CD8-positive, alpha-beta memory T cell (primary cell): ENCODE data around the gene BLNK. TPM values are rescaled to one million over a fixed set of nuclear protein-coding genes. Genes with fewer than 3 reads are reported as not detected.

Source experiments
- CTCF ChIA-PET: fragments of 350-600 bp; sonication (Branson Sonifier 250); formaldehyde crosslinking; loops from one replicate; lab custom pipeline; 2021; ENCODE audit warnings: antibody characterized with exemption; lab: Charles Lee
- POLR2A ChIA-PET: fragments of 350-600 bp; sonication (Branson Sonifier 250); formaldehyde crosslinking; loops from one replicate; lab custom pipeline; 2021; ENCODE audit warnings: antibody characterized with exemption; lab: Charles Lee
- DNase-seq, 5 donors: peaks; one replicate each; pipeline versions ENCODE4 v3.0.0 to v3.0.0-alpha.2; 2020 to 2022; ENCODE audit warnings: mixed read lengths in 1 of 5
- H3K27ac ChIP-seq: one replicate; pipeline ENCODE4 v1.7.0; 2013; ENCODE audit warnings: low read depth, mild to moderate bottlenecking, low read length, moderate library complexity
- H3K27me3 ChIP-seq: 2 replicates; pipeline ENCODE4 v1.7.0; 2013; ENCODE audit warnings: low read length, mild to moderate bottlenecking; ENCODE audit not compliant: insufficient read depth, poor library complexity, severe bottlenecking
- H3K36me3 ChIP-seq: 2 replicates; pipeline ENCODE4 v1.7.0; 2013; ENCODE audit warnings: mild to moderate bottlenecking, low read length, moderate library complexity; ENCODE audit not compliant: insufficient read depth
- H3K4me1 ChIP-seq: 2 replicates; pipeline ENCODE4 v1.7.0; 2013; ENCODE audit warnings: mild to moderate bottlenecking, low read length, moderate library complexity; ENCODE audit not compliant: insufficient read depth
- H3K4me3 ChIP-seq: 2 replicates; pipeline ENCODE4 v1.7.0; 2013; ENCODE audit warnings: mild to moderate bottlenecking, low read length
- H3K9me3 ChIP-seq: 2 replicates; pipeline ENCODE4 v1.7.0; 2013; ENCODE audit warnings: mild to moderate bottlenecking, low read length
- H3K27ac Mint-ChIP-seq, 8 donors: one replicate each; pipeline ENCODE4 v1.8.0; 2020 to 2021; ENCODE audit warnings: mixed read lengths in 8 of 8, mild to moderate bottlenecking in 6 of 8, inconsistent platforms in 3 of 8, moderate library complexity in 3 of 8
- H3K27me3 Mint-ChIP-seq, 2 donors: one replicate each; pipeline ENCODE4 v1.8.0; 2020 to 2021; ENCODE audit warnings: mixed read lengths in 2 of 2, mild to moderate bottlenecking in 1 of 2, moderate library complexity in 1 of 2
- H3K36me3 Mint-ChIP-seq, 3 donors: one replicate each; pipeline ENCODE4 v1.8.0; 2020 to 2021; ENCODE audit warnings: mixed read lengths in 3 of 3, inconsistent platforms in 1 of 3, mild to moderate bottlenecking in 1 of 3
- H3K4me1 Mint-ChIP-seq, 3 donors: one replicate each; pipeline ENCODE4 v1.8.0; 2020 to 2021; ENCODE audit warnings: mixed read lengths in 3 of 3, inconsistent platforms in 1 of 3, mild to moderate bottlenecking in 1 of 3
- H3K4me3 Mint-ChIP-seq, 7 donors: one replicate each; pipeline ENCODE4 v1.8.0; 2020 to 2021; ENCODE audit warnings: mixed read lengths in 7 of 7, mild to moderate bottlenecking in 6 of 7, moderate library complexity in 4 of 7, inconsistent platforms in 2 of 7
- H3K9me3 Mint-ChIP-seq, 5 donors: one replicate each; pipeline ENCODE4 v1.8.0; 2020 to 2022; ENCODE audit warnings: mixed read lengths in 5 of 5, mild to moderate bottlenecking in 3 of 5, moderate library complexity in 2 of 5, inconsistent platforms in 1 of 5
- polyA plus RNA-seq: library from polyadenylated mRNA; unstranded; fragments of 300-500 nt; fragmentation: Illumina TruSeq; gene quantifications from one replicate; pipeline ENCODE4 v1.2.3, GENCODE V29; 2021
- total RNA-seq, 2 experiments: library from RNA; stranded (reverse); gene quantifications; one replicate each; pipeline ENCODE4 v1.2.3, GENCODE V29; 2021

Gene BLNK
- total and polyA plus RNA-seq, 3 experiments from 2014 or later, result not detected

DNA sequence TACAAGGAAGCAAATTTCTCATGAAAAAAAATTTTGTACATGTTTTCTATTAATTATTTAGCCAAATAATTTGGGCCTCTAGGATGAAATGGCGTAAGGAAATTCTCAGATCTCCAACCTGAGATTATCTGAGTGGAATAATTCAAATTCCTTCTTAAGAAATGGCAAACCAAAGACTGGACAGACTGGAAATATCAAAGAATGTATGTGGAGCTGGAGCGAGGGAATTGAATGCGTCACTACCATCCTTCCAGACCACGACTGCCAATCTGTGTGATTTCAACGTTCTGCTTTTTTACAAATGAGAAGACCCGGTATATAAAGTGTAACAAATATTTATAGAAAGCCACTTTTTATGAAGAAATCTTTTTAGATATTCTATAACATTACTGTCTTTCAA is 12.4 kb upstream of the BLNK start:
- H3K9me3 ChIP-seq, result no peaks in the 10 kb centered on the region
- H3K27me3 ChIP-seq, result no peaks in the 10 kb centered on the region
- DNase-seq, result no peak
- no peaks in the 10 kb centered on the region for H3K36me3 ChIP-seq
- CTCF ChIA-PET, result no interaction called here
- Mint-ChIP-seq H3K4me3 (no peak overlapping the region), H3K4me1 (peaks cover 3 to 10% (median 10%) of the 10 kb centered on the region in 3 donors), H3K27me3 (peaks cover 13 to 23% of the 10 kb centered on the region in 2 donors), H3K9me3 (no peaks in the 10 kb centered on the region), H3K36me3 (no peaks in the 10 kb centered on the region), H3K27ac (no peak overlapping the region)
- H3K27ac ChIP-seq, result no peak overlapping the region
- peaks cover 14% of the 10 kb centered on the region for H3K4me1 ChIP-seq
- POLR2A ChIA-PET, result no interaction called here
- no peak overlapping the region for H3K4me3 ChIP-seq

DNA sequence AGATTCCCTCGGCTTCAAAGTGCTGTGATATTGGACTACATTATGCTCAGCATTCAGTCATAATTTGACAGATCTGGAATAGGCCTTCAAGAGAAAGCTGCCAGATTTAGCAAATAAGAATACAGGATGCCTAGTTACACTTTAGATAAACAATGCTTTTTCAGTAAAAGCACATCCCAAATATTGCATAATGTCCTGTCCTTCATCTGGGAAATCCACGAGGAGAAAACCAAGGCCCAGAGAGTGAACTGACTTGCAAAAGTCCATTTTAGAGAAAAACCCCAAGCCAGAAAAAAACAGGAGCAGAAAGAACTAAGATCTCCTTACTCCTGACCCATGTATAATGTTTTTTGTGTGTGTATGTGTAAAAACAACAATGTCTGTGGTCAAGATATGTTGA is 12.0 kb upstream of the BLNK start:
- no peaks in the 10 kb centered on the region for H3K9me3 ChIP-seq
- H3K4me1 Mint-ChIP-seq, result peaks cover 3 to 10% (median 8%) of the 10 kb centered on the region in 3 donors
- DNase-seq, result no peak
- no peak overlapping the region for H3K4me3 Mint-ChIP-seq
- peaks cover 11% of the 10 kb centered on the region for H3K4me1 ChIP-seq
- no peaks in the 10 kb centered on the region for H3K36me3 ChIP-seq
- H3K27me3 ChIP-seq, result no peaks in the 10 kb centered on the region
- peaks cover 13 to 23% of the 10 kb centered on the region in 2 donors for H3K27me3 Mint-ChIP-seq
- H3K27ac ChIP-seq, result no peak overlapping the region
- POLR2A ChIA-PET, result no interaction called here
- CTCF ChIA-PET, result no interaction called here
- no peak overlapping the region for H3K27ac Mint-ChIP-seq
- H3K9me3 Mint-ChIP-seq, result no peaks in the 10 kb centered on the region
- no peaks in the 10 kb centered on the region for H3K36me3 Mint-ChIP-seq
- no peak overlapping the region for H3K4me3 ChIP-seq

DNA sequence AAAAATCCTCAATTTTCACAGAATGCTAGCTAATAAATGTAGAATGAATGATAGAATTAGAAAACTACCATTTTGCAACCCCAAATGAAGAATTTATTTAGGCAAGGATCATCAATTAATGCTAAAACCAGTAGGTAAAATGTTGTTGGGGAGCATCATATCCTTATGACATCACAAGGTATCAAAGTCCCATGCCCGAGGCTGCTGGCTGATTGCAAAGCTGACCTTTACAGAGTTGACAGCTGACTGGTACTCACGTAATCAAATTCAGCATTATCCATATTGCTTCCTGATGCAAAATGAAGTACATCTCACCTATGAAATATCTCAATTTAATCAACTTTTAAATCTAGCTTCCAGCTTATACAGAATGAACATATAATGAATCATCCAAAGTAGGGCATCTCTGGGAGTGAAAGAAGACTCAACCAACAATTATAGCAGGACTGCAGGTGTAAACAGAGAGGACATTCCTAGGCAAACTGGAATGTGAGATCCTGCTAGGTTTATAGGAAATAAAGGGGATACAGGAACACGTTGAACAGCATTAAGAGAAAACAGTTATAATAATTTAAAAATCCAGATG is 10.2 kb upstream of the BLNK start:
- Mint-ChIP-seq H3K4me1 (no peaks in the 10 kb centered on the region), H3K36me3 (no peaks in the 10 kb centered on the region), H3K27me3 (peaks cover 13 to 39% of the 10 kb centered on the region in 2 donors), H3K4me3 (no peak overlapping the region), H3K27ac (no peak overlapping the region), H3K9me3 (no peaks in the 10 kb centered on the region)
- Histone ChIP-seq H3K27me3 (no peaks in the 10 kb centered on the region), H3K4me3 (no peak overlapping the region), H3K4me1 (no peaks in the 10 kb centered on the region), H3K9me3 (no peaks in the 10 kb centered on the region), H3K36me3 (no peaks in the 10 kb centered on the region), H3K27ac (no peak overlapping the region)
- DNase-seq, result no peak
- CTCF ChIA-PET, result no interaction called here
- POLR2A ChIA-PET, result no interaction called here

DNA sequence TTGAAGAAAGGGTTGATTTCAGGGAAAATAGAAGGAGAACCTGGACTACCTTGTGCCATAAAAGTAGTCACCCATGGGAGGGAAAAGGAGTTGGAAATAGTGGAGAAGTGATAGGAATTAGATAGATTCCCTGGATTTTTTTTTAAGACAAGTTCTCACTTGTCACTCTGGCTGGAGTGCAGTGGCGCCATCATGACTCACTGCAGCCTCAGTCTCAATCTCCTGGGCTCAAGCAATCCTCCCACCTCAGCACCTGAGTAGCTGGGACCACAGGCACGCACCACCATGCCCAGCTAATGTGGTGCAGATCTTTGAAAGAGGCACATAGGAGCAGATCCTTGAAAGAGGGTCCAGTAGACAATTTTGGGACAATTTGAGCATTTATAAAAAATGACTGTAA is 9.5 kb upstream of the BLNK start:
- peaks cover 13 to 36% of the 10 kb centered on the region in 2 donors for H3K27me3 Mint-ChIP-seq
- ChIA-PET POLR2A (no interaction called here), CTCF (no interaction called here)
- Histone ChIP-seq H3K27me3 (no peaks in the 10 kb centered on the region), H3K4me3 (no peak overlapping the region), H3K36me3 (no peaks in the 10 kb centered on the region), H3K27ac (no peak overlapping the region), H3K4me1 (no peaks in the 10 kb centered on the region), H3K9me3 (no peaks in the 10 kb centered on the region)
- H3K27ac Mint-ChIP-seq, result no peak overlapping the region
- no peaks in the 10 kb centered on the region for H3K4me1 Mint-ChIP-seq
- no peaks in the 10 kb centered on the region for H3K36me3 Mint-ChIP-seq
- H3K4me3 Mint-ChIP-seq, result no peak overlapping the region
- H3K9me3 Mint-ChIP-seq, result no peaks in the 10 kb centered on the region
- no peak for DNase-seq

DNA sequence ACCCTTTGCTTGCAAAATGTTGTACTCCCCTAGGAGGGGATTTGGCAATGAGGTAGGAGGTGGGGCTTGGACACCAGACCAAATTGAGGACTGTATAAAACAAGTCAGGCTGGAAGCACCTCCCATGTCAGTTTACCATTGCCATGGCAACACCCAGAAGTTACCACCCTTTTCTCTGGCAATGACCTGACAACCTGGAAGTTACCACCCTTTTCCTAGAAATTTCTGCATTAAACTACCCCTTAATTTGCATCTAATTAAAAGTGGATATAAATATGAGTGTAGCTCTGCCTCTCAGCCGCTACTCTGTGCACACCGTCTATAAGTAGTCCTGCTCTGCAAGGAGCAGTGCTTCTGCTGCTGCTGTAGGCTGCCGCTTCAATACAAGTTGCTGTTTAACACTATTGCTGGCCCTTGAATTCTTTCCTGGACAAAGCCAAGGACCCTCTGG is 7.8 kb upstream of the BLNK start:
- DNase-seq, result no peak
- CTCF ChIA-PET, result no interaction called here
- H3K36me3 Mint-ChIP-seq, result no peaks in the 10 kb centered on the region
- Histone ChIP-seq H3K4me1 (no peaks in the 10 kb centered on the region), H3K27ac (no peak overlapping the region), H3K4me3 (no peak overlapping the region), H3K36me3 (no peaks in the 10 kb centered on the region), H3K9me3 (no peaks in the 10 kb centered on the region), H3K27me3 (no peaks in the 10 kb centered on the region)
- POLR2A ChIA-PET, result no interaction called here
- no peak overlapping the region for H3K27ac Mint-ChIP-seq
- H3K9me3 Mint-ChIP-seq, result no peaks in the 10 kb centered on the region
- H3K4me3 Mint-ChIP-seq, result no peak overlapping the region
- no peaks in the 10 kb centered on the region for H3K4me1 Mint-ChIP-seq
- H3K27me3 Mint-ChIP-seq, result peaks cover 14 to 33% of the 10 kb centered on the region in 2 donors

GRCh38 chr10:96276831-96277230 is 5.5 kb upstream of the BLNK start:
- H3K27ac ChIP-seq, result no peak overlapping the region
- POLR2A ChIA-PET, result no interaction called here
- CTCF ChIA-PET, result no interaction called here
- Mint-ChIP-seq H3K27ac (no peak overlapping the region), H3K4me3 (no peak overlapping the region), H3K4me1 (no peaks in the 10 kb centered on the region), H3K36me3 (no peaks in the 10 kb centered on the region), H3K27me3 (peaks cover 11 to 27% of the 10 kb centered on the region in 2 donors), H3K9me3 (no peaks in the 10 kb centered on the region)
- H3K27me3 ChIP-seq, result no peaks in the 10 kb centered on the region
- no peak for DNase-seq
- no peaks in the 10 kb centered on the region for H3K9me3 ChIP-seq
- H3K4me1 ChIP-seq, result no peaks in the 10 kb centered on the region
- H3K4me3 ChIP-seq, result no peak overlapping the region
- no peaks in the 10 kb centered on the region for H3K36me3 ChIP-seq

GRCh38 chr10:96276426-96276825 is 5.1 kb upstream of the BLNK start:
- Histone ChIP-seq H3K36me3 (no peaks in the 10 kb centered on the region), H3K4me1 (no peaks in the 10 kb centered on the region), H3K4me3 (no peak overlapping the region), H3K27me3 (no peaks in the 10 kb centered on the region), H3K9me3 (no peaks in the 10 kb centered on the region), H3K27ac (no peak overlapping the region)
- DNase-seq, result no peak
- H3K4me3 Mint-ChIP-seq, result no peak overlapping the region
- ChIA-PET POLR2A (no interaction called here), CTCF (no interaction called here)
- H3K4me1 Mint-ChIP-seq, result no peaks in the 10 kb centered on the region
- H3K27ac Mint-ChIP-seq, result no peak overlapping the region
- no peaks in the 10 kb centered on the region for H3K36me3 Mint-ChIP-seq
- no peaks in the 10 kb centered on the region for H3K9me3 Mint-ChIP-seq
- H3K27me3 Mint-ChIP-seq, result peaks cover 9 to 23% of the 10 kb centered on the region in 2 donors

DNA sequence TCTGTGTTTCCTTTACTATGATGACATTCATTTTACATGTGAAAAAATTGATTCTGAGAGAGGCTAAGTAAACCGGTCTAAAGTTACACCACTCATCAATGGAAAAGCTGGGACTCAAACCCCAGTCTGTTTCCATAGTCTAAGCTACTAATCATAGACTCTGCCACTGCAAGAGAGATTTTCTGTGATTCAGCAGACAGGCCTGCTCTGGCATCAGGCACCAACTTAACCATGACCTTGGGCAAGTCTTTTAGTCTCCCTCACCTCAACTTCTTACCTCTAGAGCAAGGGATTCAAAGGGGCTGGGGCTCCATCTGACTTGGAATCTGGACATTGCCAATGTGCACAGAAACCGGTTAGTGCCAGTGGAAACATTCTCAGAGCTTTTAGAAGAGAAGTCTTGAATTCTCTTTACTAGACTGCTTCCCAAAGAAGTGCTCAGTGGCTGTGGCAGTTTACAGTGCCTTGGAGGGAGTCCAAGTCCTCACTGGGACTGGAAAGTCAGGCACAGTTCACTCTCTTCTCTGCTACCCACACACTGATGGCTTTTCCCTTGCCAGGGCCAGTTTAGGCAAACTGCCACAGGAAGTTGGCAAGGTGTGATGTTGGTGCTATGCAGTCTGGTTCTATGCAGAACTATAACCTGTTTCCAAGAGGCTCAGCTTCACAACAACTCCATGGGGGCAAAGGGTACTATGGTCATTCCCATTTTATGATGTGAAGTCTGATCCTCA is 4.5 kb upstream of the BLNK start:
- H3K27ac Mint-ChIP-seq, result no peak overlapping the region
- H3K4me3 ChIP-seq, result no peak overlapping the region
- POLR2A ChIA-PET, result no interaction called here
- CTCF ChIA-PET, result no interaction called here
- no peak for DNase-seq
- peaks cover 11 to 23% of the 10 kb centered on the region in 2 donors for H3K27me3 Mint-ChIP-seq
- no peaks in the 10 kb centered on the region for H3K4me1 Mint-ChIP-seq
- H3K4me3 Mint-ChIP-seq, result no peak overlapping the region
- H3K4me1 ChIP-seq, result no peaks in the 10 kb centered on the region
- H3K36me3 ChIP-seq, result no peaks in the 10 kb centered on the region
- H3K27me3 ChIP-seq, result no peaks in the 10 kb centered on the region
- H3K36me3 Mint-ChIP-seq, result no peaks in the 10 kb centered on the region
- H3K9me3 Mint-ChIP-seq, result no peaks in the 10 kb centered on the region
- H3K27ac ChIP-seq, result no peak overlapping the region
- H3K9me3 ChIP-seq, result no peaks in the 10 kb centered on the region
